ENCODE measurements around the gene RFESD.
"Not testable (repeated sequence)": the region's sequence is repeated elsewhere in the genome, so short reads cannot be mapped to it uniquely, and the experiment has no call there.

The RFESD gene

GRCh38 chr5:95667678-95668077, 21.1 kb downstream of the RFESD start:
- no peak for DNase-seq

DNA sequence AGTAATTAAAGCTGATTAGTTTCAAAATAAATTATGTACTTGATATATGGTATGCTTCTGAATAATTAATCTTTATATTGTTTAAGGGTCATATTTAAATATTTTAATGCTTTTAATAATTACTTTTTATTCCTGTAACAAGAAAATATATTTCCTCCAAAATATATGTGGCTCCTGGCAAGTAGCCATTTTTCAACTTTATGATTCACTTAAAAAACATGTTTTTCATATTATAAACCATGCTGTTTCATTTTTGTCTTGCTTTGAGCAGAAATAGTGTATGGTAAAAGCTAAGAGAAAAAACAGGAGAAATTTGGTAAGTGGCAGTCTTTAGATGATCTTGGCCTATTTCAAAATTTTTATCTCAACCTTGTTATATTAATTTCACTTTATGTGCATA, 21.6 kb downstream of the RFESD start:
- DNase-seq: no peak

DNA sequence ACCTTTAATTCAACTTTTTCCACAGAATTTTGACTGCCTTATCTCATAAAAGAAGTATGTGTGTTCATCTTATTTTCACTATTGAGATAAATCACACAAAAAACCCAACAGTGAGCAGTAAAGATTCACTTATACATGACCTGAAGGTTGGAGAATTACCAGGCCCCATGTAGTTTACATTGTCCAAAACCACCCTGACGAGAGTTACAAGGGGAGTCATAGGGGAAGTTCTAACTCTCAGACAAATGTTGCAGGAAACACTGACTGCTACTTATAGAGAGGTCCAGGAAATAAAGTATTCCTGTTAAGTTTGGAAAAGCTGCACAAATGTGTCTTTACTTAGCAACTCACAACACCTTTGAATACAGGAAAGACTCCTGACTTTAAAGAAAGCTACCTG, 22.2 kb downstream of the RFESD start:
- no peak for DNase-seq

- no peak for DNase-seq
These were observed 23.0 kb downstream of the RFESD start for GRCh38 chr5:95669540-95669939.

- no peak for DNase-seq
These were observed 23.4 kb downstream of the RFESD start for GRCh38 chr5:95669985-95670384.

- DNase-seq: no peak
These were observed 24.0 kb downstream of the RFESD start for GRCh38 chr5:95670568-95670967.

DNA sequence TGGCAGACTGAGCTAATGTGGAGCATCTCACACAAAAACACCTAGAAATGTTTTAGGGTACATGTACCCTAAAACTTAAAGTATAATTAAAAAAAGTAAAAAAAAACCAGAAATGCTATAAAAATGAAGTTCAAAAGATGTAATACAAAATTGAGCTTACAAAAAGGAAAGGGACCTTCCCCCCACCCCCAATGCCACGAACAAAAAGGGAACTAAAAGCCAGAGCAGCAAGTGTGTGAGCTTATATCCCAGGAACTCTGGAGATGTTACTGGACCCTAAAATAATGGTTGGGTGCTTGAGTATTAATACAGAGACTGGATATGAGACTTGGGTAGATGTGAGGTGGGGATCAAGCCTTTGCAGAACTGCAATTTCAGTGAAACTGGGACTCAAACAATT, 25.2 kb downstream of the RFESD start:
- DNase-seq: no peak

- DNase-seq: no peak
These were observed 26.1 kb downstream of the RFESD start for GRCh38 chr5:95672641-95673040.

DNA sequence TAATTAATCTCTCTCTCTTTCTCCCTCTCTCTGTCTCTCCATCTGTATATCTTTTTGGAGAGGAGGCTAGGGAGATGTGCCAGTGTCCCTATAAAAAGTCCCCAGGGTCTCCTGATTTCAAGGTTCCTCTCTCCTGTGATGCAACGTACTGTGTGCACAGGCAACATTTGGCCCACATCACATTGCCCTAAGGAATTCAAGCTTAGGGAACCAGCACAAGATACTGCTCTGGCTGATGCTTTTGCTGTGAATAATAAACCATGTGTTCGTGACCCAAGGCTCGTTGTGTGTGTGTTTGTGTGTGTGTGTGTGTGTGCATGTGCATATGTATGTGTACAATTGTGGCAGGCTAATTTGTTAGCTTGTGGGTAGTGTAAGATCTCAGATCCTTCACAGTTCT, 26.5 kb downstream of the RFESD start:
- no peak for DNase-seq

DNA sequence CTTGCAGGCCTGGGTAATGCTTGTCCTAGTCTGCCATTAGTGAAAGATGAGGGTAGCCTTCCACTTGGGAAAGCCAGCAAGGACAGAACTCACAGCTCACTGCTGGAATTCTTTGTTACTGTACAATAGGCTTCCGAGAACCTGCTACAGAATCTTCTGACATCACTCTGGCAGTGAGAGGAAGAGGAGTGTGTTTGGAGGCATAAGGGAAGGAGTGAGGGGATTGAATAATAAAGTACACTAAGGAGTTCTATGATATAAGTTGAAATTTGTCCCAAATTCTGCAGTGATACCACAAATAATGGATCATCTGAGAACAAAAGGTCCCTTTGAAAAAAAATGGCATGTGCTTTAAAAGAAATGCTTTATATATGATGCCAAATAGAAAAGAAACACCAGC, 36.3 kb downstream of the RFESD start, which contains the start of gene SPATA9:
TSS of gene SPATA9 (minus strand) at position 101 of the 400 bp plus-strand sequence. CDS start 137 bp downstream, outside the sequence.
- no peak for DNase-seq

DNA sequence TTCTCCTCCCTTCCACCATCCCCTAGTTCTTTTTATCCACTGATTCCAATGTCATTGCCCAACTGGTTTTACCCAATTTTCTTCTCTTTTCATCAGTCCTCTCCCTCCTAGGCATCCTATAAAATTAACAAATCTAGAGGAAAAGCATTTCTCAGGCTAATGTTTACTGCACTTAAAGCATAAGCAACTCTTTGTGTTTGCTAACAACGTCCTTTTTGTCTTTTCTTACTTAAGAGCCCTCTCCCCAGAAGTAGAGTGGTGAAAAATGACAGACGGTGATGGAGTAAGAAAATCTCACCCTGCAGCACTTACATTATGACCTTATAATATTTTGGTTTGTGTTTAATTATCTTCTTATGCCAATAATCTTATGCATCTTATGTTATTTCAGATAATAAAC, 37.8 kb downstream of the RFESD start:
- no peak for DNase-seq

DNA sequence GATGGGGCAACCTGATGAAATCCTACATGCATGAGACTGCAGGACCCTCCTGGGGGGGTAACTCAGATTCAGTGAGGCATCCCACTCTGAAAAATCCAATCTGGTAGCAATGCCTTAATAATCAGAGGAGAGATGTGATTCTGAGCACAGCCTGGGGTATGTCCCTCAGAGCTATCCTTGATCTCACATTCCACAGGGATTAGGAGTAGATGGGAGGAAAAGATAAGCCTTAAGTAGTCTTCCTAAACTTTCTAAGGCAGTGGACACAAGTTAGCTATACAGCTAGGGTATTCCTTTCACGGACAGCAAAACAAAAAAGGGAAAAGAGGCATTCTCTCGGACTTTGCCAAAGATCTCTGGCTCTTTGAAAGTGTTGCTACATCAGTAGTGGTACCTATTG, 40.1 kb downstream of the RFESD start:
- no peak for DNase-seq

GRCh38 chr5:95689680-95690079, 43.1 kb downstream of the RFESD start:
- DNase-seq: no peak

- DNase-seq: no peak
These were observed 43.8 kb downstream of the RFESD start for GRCh38 chr5:95690333-95690732.

DNA sequence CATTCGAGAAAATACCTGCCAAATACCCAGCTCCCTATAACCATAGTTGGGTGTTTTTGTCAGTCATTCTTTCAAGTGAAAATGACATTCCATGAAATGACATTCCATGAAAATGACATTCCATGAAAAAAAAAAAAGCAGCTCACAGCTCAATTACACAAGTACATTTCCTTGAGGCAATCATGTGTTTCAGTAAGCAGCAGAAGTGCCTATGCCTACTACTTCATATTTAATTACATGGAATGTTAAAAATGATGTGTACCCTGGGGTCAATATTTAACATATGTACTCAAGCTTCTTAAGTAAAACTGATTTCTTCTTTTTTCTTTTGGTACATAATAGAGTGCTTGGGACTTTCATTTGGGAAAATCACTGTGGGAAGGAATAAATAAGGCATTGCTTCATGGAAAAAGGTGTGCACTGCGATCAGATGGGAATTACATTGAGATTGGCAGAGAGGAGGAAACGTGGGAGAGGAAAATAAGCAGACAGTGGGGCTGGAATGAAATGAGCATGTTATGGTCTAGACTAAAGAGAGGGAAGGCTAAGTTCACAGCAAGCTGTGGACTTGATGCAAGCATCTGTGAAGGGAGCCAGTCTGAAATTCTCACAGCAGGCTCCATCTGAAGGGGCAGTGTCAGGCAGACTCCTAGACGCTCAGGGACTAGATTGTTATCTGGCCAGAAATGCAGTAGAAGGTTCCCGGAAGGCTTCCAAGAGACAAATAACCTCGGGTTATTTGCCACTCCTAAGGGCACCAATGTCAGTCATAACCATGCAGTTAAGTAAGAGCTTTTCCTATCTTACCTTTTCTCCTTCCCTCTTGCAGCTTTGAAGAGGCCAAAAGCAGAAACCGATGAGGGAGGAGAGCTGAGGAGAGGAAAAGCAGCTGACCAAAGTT, 51.5 kb downstream of the RFESD start:
- no peak for DNase-seq

DNA sequence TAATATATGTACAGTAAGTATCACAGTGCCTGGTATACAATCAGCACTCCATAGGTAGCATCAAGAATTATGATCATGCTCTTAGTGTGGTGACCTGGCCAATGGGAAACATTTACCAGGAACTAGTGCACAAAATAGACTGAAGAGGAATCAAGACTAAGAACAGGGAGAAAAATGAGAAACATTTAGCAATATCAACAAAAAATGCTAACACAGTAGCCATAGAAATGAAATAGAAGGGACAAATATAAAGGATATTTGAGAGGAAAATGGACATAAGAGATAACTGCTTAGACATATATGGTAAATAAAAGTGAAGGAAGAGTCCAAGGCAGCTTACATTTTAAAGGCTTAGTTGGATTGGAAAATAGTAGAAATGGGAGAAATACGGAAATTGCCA, 52.8 kb downstream of the RFESD start:
- DNase-seq: no peak

GRCh38 chr5:95701074-95701473, 54.5 kb downstream of the RFESD start:
- no peak for DNase-seq

DNA sequence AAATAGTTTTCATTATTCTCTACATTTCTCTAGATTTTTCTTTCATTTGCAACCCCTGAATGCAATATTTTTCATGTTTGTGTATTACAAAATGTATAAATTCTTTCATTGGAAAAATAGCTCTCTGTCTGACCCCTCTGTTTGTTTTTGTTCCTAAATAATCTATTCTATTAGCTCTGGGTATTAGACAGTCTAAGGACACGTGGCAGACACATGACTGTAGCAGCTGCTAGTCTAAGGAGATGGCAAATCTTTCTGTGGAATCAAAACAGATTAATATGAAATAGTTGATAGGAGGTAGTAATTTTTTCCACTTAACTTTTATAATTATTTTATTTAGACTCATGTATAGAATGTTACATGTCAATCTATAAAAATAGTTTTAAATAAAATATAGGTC, 57.6 kb downstream of the RFESD start:
- no peak for DNase-seq

DNA sequence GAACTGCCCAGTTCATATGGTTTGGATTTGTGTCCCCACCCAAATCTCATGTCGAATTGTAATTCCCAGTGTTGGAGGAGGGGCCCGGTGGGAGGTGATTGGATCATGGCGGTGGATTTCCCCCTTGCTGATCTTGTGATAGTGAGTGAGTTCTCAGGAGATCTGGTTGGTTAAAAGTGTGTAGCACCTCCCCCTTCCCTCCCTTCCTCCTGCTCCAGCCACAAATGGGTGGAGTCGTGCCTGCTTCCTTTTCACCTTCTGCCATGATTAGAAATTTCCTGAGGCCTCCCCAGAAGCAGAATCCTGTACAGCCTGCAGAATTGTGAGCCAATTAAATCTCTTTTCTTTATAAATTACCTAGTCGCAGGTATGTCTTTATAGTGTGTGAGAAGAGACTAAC, 59.6 kb downstream of the RFESD start:
- DNase-seq: not testable (repeated sequence)

GRCh38 chr5:95707055-95707454, 60.5 kb downstream of the RFESD start:
- no peak for DNase-seq

All from activated gamma-delta T cell treated with Interleukin-2 at 50 U/mL for 16 hours (primary cell).